GM10248 (cell line): ENCODE data around the gene CYP2E1.
A peak's percentile ranks its signal among the peaks of the same experiment; 100 is the strongest.
"Not testable (repeated sequence)": the region's sequence is repeated elsewhere in the genome, so short reads cannot be mapped to it uniquely, and the experiment has no call there.

Experiments used
- CTCF ChIA-PET: fragments of 300-600 bp; sonication (Branson Sonifier 250); formaldehyde crosslinking; extraction: SDS; loops from one replicate; lab custom pipeline; 2021; ENCODE audit warnings: antibody characterized with exemption; lab: Yijun Ruan, JAX
- POLR2A ChIA-PET: fragments of 350-650 bp; sonication (Branson Sonifier 250); formaldehyde crosslinking; extraction: SDS; loops from one replicate; lab custom pipeline; 2020; ENCODE audit warnings: antibody characterized with exemption; lab: Yijun Ruan, JAX
- DNase-seq: peaks from one replicate; pipeline ENCODE4 v3.0.0; 2012; ENCODE audit errors: extremely low spot score
- TF ChIP-seq, protein P1 (sequence below): IDR thresholded peaks from 2 replicates; pipeline ENCODE4 v1.5.1; 2012; ENCODE audit warnings: mild to moderate bottlenecking, low read depth; ENCODE audit errors: extremely low read depth, missing control alignments, control extremely low read depth

Gene CYP2E1

DNA sequence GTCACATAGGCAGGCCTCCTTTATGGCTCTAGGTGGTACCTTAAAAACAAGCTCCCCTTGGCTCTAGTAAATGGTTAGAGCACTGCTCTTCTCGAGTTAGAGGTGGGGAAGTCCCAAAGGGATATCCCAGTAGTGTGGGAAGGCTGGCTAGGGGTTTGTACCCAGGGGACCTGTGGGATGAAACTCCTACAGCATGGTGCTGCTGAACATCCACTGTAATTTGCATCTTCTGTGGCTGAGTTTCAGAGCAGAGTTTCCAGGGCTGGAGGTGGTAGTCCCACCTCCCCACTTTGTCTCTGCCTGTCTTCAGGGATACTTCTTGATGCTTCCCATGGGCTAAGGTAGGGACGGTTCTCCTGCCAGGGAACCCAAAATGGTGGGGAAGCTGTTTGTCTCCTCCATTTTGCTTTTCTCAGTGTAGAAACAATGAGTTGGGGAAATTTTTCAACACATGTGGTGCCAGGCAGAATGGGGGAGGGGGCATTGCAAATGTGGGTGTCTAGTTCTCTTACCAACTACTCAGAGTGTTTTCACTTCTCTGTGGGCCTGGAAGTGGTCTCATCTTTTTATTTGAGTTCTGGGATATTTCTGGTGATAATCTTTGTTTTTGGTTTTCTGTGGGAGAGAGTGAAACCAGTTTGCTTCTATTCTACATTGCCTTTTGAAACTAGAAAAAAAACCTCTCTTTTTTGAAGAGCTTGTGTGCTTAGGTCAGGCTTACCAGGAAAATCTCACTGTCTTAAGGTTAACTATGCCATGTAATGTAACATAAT, 37.2 kb upstream of the CYP2E1 start:
- DNase-seq: no peak
- CTCF ChIA-PET: interaction anchor here (2.0 kb wide), 1 partner anchor 161 kb away, joined by 8 read pairs; no protein-coding TSS in a partner anchor
- POLR2A ChIA-PET: no interaction called here
- TF ChIP-seq, protein P1, sequence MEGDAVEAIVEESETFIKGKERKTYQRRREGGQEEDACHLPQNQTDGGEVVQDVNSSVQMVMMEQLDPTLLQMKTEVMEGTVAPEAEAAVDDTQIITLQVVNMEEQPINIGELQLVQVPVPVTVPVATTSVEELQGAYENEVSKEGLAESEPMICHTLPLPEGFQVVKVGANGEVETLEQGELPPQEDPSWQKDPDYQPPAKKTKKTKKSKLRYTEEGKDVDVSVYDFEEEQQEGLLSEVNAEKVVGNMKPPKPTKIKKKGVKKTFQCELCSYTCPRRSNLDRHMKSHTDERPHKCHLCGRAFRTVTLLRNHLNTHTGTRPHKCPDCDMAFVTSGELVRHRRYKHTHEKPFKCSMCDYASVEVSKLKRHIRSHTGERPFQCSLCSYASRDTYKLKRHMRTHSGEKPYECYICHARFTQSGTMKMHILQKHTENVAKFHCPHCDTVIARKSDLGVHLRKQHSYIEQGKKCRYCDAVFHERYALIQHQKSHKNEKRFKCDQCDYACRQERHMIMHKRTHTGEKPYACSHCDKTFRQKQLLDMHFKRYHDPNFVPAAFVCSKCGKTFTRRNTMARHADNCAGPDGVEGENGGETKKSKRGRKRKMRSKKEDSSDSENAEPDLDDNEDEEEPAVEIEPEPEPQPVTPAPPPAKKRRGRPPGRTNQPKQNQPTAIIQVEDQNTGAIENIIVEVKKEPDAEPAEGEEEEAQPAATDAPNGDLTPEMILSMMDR: no peak

DNA sequence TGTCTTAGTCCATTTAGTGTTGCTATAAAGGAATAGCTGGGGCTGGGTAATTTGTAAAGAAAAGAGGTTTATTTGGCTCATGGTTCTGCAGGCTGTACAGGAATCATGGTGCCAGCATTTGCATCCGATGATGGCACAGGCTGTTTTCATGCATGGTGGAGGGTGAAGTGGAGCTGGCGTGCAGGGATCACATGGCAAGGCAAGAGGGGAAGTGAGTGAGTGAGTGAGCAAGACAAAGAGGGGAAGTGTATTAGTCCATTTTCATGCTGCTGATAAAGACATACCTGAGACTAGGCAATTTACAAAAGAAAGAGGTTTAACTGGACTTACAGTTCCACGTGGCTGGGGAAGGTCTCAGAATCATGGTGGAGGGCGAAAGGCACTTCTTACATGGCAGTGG, 33.6 kb upstream of the CYP2E1 start:
- CTCF ChIA-PET, DNase-seq, POLR2A ChIA-PET: not testable (repeated sequence)

DNA sequence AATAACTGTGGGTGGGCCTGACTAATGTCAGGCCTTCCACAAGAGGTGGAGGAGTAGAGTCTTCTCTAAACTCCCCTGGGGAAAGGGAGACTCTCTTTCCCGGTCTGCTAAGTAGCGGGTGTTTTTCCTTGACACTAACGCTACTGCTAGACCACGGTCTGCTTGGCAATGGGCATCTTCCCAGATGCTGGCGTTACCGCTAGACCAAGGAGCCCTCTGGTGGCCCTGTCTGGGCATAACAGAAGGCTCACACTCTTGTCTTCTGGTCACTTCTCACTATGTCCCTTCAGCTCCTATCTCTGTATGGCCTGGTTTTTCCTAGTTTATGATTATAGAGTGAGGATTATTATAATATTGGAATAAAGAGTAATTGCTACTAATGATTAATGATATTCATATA, 29.8 kb upstream of the CYP2E1 start:
- POLR2A ChIA-PET, DNase-seq: not testable (repeated sequence)
- CTCF ChIA-PET: interaction anchor here (1.0 to 1.8 kb wide), 5 partner anchors 9 to 182 kb away, joined by 3 to 10 read pairs (median 3); no protein-coding TSS in a partner anchor
- TF ChIP-seq, protein P1: peak; percentile 47

DNA sequence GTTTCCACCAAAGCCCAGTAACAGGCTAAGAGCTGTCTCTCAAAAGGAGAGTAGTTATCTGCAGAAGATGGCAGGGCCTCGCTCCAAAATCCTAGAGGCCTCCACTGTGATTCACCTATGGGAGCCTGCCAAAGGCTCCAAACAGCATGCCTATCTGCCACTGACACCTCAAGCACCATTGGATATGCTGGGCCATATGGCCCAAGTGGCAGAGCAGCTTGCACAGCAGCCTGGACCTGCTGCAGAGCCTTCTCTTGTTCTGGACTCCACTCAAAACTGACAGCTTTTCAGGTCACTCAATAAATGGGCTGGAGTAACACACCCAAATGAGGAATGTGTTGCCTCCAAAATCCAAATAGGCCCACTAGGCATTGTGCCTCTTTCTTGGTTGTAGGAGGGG, 28.0 kb upstream of the CYP2E1 start:
- POLR2A ChIA-PET, DNase-seq: not testable (repeated sequence)
- CTCF ChIA-PET: interaction anchor here (1.5 kb wide), 1 partner anchor 169 kb away, joined by 5 read pairs; no protein-coding TSS in a partner anchor

DNA sequence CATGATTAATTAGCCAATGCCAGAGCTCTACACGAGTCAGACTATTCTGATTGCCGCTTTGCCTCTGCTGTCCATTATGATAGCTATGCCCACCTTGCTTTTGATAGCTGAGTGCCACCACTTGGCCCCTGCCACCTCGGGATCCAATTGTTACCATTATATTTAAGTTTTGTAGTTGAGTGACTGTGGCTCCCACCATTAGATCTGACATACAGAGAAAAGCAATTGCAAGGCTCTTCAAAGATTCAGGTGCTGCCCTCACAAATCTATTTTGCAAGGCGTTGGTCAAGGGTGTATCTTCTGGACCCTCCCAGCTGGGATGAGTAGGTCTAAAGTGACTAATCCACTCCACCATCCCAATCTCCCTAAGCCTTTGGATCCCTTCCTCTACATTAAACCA, 26.3 kb upstream of the CYP2E1 start:
- POLR2A ChIA-PET, DNase-seq: not testable (repeated sequence)
- CTCF ChIA-PET: interaction anchor here (1.3 kb wide), 1 partner anchor 10 kb away, joined by 3 read pairs; no protein-coding TSS in a partner anchor

DNA sequence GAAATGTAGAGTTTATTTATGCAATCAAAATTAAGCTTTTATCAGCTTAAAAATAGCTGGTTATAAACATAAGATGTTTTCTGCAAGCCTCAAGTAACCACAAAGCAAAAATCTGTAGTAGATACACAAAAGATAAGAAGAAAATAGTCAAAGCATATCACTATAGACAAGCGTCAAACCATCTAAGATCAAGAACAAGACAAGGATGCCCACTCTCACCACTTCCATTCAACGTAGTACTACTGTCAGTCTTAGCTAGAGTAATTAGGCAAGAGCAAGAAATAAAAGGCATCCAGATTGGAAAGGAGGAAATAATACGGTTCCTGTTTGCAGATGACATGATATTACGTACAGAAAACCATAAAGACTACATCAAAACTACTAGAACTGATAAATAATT, 17.5 kb upstream of the CYP2E1 start:
- POLR2A ChIA-PET: no interaction called here
- CTCF ChIA-PET: interaction anchor here (1.0 to 1.3 kb wide), 2 partner anchors 72 to 180 kb away, joined by 4 read pairs; no protein-coding TSS in a partner anchor
- DNase-seq: no peak
- TF ChIP-seq, protein P1: no peak

DNA sequence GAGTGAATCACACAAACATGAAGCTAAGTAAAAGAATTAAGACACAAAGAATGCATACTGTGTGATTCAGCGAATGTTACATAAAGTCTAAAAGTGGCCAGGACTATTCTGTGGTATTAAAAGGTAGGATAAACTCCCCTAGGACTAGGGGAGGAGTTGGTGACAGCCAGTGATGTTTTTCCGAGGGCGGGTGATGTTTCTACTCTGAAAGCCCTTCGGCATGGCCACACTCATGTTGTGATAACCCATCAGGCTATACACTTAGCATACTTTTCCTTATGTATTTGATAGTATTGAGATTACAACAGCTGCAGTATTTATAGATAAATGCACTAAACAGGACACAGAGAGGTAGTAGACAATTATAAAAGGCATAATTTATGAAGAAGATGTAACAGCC, 15.8 kb upstream of the CYP2E1 start:
- DNase-seq: no peak
- POLR2A ChIA-PET: no interaction called here
- CTCF ChIA-PET: interaction anchor here (1.0 kb wide), 1 partner anchor 10 kb away, joined by 3 read pairs; no protein-coding TSS in a partner anchor
- TF ChIP-seq, protein P1: no peak

DNA sequence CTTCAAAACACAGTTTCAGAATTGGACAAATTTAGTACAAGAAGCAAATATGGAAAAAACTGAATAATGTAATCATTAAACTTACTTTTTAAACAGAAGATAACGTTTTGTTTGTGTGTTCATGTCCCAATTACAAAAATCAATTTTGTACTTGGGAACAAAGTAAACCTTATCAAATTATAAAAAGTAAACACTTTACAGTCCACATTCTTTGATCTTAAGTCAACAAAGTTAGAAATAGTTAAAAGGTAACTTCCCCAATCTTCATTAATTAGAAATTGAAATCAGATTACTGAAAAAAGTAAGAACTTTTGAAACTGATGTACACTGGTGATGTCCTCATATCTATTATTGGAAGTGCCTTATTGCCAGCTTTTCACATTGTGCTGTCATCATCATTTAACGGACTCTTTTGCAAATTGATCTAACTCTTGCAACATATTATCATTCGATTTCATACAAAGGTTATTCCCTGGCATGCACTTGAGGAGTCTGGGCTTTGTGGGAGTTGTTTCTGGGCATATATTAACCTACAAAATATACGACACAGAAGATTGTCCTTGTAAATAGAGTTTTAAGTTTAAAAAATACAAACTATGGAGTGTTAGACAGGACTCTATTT, 15.1 kb upstream of the CYP2E1 start:
- ChIA-PET POLR2A (no interaction called here), CTCF (interaction anchor here (1.0 kb wide), 1 partner anchor 11 kb away, joined by 3 read pairs; no protein-coding TSS in a partner anchor)
- TF ChIP-seq, protein P1: no peak
- DNase-seq: no peak
